ENCODE measurements around the gene PTGDS.

Gene PTGDS

GRCh38 chr9:136974817-136975535, 2.3 kb upstream of the PTGDS start:
- no peak for DNase-seq

- no peak for DNase-seq
Observed at GRCh38 chr9:136975644-136976043, 1.7 kb upstream of the PTGDS start.

GRCh38 chr9:136977649-136978072, 357 bp downstream of the PTGDS start:
- DNase-seq, result no peak

- DNase-seq, result peak; percentile 61 to 66
Observed at GRCh38 chr9:136978073-136978864, 965 bp downstream of the PTGDS start.

- DNase-seq, result no peak
Observed at GRCh38 chr9:136978865-136979544, 1.7 kb downstream of the PTGDS start.

- no peak for DNase-seq
Observed at GRCh38 chr9:136979769-136980587, 2.7 kb downstream of the PTGDS start.

GRCh38 chr9:136980669-136981478, 3.6 kb downstream of the PTGDS start:
- no peak for DNase-seq

GRCh38 chr9:136981588-136982231, 4.4 kb downstream of the PTGDS start:
- DNase-seq, result no peak

GRCh38 chr9:136982232-136983051, 5.1 kb downstream of the PTGDS start, which contains the start of gene LCNL1:
Gene LCNL1, plus strand, starts transcription at chr9:136982993. Its CDS starts 594 bp downstream, at chr9:136983587.
- DNase-seq, result no peak

- no peak for DNase-seq
Observed at GRCh38 chr9:136983167-136983566, 5.9 kb downstream of the PTGDS start.

GRCh38 chr9:136983656-136984314, 6.5 kb downstream of the PTGDS start:
- DNase-seq, result no peak

- no peak for DNase-seq
Observed at GRCh38 chr9:136984464-136985026, 7.2 kb downstream of the PTGDS start.

- DNase-seq, result no peak
Observed at GRCh38 chr9:136985027-136985602, 7.8 kb downstream of the PTGDS start.

GRCh38 chr9:136985853-136986252, 8.5 kb downstream of the PTGDS start:
- no peak for DNase-seq

- no peak for DNase-seq
Observed at GRCh38 chr9:136988872-136989271, 11.6 kb downstream of the PTGDS start.

GRCh38 chr9:136990242-136990911, 13.1 kb downstream of the PTGDS start:
- DNase-seq, result no peak

- DNase-seq, result peak; percentile 74 to 81
Observed at GRCh38 chr9:136991993-136992818, 14.9 kb downstream of the PTGDS start, which contains the start of gene PAXX. Gene PAXX, plus strand, starts transcription at chr9:136992422. Its CDS starts 22 bp downstream, at chr9:136992444.
